Globus pallidus (tissue), 1 donor: ENCODE data around the gene MYO1D.

Experiments
- DNase-seq: peaks from one replicate; pipeline ENCODE4 v3.0.0-alpha.2; 2015; ENCODE audit warnings: low spot score

Gene MYO1D

DNA sequence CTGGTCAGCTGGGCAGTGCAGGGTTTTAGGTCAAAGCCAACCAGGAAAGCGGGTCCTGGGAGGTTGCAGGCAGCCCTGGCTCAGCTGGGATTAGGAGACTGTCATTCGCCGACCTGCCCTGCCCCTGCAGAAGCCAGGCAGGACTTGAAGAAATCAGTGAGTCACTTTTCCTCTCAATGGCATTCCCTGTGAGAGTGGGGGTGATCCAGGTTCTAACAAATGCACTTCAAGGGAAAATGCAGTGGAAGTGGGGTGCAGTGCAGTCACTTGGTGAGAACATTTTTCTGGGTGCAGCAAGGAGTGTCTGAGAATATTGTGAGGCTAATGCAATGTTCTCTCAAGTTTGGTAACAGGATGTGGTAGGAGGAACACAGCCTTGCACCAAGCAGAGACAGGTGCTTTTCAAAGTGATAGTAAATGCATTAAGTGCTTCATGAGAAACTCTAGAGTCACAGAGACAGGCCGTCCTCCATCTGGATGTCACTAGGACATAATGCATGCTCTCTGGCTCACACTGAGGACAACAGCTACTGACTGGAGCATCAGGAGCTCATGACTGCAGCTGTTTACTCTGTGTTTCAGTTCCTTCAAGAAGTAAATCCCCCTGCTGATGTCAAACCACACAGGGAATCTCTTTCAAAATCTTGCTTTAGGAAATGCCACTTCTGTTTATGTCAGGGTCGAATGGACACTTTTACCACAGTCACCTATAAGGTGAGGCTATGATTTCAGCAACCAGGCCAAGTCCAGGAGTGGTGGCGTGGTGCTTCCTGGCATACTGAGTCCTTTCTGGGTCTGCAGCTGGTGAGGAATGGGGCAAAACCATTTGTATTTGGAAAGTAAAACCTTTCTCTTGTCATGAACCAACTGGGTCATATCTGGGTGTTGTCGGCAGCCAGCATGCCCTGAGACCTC is 373.4 kb downstream of the MYO1D start:
- DNase-seq = no peak

DNA sequence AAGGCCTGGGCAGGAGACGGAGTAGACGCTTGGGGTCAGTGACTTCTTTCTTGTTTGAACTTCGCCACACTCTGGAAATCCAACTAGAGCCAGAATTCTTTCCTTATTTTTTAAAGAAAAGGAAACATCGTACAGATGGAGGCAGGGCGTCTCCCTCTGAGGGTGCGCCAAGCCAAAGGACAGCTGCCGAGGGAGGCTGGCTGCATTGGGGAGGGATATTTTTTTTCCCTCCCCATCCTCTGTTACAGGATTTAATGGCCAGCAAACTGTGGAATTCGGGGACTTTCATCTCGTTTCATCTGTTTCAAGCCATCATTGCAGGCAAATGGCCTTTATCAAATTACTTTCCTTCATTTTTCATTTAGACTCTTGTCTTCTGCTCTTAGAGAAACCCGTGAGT is 374.2 kb downstream of the MYO1D start:
- no peak for DNase-seq

DNA sequence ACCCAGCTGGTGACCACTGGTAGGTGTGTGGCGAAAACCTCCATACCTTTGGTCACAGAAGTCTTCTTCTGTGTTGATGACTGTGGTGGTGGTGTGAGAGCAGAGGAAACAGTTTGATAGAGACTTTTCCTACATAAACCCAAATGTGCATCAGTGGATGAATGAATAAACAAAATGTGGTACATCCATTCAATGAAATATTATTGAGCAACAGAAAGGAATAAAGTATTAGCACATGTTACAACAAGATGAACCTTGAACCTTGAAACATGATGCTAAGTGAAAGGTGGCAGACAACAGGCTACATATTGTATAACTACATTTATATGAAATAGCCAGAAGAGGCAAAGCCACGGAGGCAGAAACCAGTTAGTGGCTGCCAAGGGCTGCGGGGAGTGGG is 374.9 kb downstream of the MYO1D start:
- DNase-seq = no peak

DNA sequence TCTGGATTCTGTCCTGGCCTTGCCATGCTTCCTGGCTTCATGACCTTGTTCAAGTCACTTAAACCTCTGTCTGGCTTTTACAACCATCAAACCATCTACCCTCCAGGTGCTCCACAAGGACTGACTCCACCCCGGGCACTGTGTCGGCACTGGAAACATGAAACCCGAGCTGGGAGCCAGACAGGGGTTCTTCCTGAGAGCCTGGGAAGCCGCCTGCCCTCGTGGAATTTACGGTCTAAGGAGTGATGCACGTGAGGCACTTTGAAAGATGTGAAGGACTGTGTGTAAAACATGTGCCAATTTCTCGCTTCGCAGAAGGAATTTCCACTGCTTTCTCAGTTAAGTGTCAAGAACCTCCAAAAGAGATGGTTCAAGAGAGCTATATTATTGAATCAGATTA is 378.5 kb downstream of the MYO1D start:
- no peak for DNase-seq

DNA sequence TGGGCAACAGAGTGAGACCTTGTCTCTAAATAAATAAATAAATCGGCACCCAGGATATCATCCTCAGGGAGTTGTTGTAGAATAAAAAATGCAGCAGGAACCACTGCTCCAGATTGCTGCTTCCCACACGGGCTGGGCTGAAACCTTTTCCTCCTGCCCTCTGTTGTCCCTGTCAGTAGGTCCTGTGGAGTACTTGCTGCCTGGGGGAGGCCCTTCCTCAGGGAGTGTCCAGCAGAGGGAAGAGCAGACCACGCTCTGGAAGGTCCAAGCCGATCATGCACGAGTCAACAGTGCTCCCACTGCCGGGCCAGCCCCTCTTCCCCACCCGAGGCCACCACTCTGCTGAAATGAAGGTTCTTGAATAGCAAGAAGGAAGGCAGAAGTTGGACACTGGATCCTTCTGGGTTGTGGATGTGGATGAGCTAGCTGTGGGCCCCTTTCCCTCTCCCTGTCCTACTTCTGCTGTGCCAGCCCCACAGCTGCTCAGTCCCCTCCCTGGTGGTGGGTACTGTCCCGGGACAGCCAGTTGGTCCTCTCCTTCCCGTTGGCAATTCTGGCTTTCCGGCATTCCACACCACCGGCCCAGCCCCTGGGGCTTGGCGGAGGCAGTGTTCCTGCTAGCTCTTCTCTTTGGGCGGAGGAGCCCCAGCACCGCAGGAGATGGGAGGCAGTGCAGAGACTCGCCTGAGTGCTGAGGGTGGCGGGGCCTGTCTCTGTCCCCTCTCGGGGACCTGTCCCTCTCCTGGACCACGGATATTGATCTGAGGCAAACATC is 379.3 kb downstream of the MYO1D start:
- DNase-seq = no peak

DNA sequence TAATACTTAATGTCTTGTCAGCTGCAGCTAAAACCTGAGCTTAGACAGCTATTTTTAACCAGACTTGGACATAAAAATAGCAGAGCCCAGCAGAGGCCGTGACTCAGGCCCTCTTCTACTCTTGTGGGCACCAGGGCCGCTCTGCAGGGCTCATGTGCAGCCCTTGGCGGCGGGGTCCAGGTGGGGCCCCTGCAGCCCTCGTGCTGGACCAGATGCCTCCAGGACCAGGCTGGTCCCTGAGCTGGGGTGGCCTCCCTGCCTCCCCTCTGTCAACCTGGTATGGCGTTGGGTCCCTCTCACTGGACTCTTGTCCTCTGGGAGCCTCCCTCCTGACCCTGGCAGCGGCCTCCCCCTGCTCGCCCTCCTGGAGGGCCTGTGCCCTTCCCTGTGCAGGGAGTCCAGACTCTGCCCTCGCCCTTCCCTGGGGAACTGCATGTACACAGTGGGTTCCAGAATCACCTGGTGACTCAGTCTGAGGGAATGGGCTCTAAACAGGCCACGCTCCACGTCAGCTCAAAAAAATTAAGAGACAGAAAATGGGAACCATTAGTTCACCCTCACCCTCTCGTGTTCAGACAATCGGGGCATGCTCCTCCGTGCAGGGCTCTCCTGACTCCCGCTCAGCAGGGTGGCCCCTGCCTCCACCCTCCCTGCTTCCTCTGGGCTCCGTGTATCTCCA is 380.4 kb downstream of the MYO1D start:
- DNase-seq = no peak

DNA sequence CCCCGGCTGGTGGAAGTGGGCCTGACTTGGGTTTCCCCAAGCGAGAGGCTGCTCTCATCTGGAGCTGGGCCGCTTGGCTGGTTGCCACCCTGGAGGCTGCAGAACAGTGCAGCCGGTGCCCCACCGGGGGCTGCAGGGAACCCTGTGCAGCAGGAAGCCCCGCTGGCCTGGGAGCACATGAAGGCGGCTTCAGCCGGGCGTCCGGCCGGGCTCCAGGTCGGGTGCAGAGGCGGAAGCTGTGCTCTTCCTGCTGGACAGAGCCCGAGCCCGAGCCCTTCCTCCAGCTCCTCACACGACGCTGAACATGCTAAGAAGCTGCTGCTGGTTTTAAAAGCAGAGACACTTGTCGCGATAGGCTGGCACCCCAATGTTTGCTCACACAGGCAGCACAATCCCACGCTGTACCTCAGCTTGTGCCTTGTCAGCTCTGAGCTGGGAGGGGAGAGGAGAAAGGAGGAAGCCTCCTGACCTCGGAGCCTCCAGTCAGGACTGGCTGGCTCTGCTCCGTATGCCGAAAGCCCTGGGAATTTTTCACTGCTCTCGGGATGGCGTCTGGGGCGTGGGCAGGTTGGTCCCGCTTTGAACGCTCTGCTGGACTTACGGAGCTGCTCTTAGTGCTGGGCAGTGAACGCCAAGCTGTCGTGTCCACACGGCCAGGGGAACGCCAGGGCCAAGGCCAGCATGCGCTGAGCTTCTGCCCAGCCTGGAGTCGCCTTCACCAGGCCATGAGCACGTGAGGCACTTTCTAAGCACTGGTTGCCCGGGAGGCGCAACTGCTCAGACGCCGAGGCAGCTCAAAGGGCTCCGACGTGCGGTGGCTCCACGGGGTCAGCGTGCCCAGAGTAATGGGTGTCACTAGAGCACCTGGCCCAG is 381.3 kb downstream of the MYO1D start:
- no peak for DNase-seq

DNA sequence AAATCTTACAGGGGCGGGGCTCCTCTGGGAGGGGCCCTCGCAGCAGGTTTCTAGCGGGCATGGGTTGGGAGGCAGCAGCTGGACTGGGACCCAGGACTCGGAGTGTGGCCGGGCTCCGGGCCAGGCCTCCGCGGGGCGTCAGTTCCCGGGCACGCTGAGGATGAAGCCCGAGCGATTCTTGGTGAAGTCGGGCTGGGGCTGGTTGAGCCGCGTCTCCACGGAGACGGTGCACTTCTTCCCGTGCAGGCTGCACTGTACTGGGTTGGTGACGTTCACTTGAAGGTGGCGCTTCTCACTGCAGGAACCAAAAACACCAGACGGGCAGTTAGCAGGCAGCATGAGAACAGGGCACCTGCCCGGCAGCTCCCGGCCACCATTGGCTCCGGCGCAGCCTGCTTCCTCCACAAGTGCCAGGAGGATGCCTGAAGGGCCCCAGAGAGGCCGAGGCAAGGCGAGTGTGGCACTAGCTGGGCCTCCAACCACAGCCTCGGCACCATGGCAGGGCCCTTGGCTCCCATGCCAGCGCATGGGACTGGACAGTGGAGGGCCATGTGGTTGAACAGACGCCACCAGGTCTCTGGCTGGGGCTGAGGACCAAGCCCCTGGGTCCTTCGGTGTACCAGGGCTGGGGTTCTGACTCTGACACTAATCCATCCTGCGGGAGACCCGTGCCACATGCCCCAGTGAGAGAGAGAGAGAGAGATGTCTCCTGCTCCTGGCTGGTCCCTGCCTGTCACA is 382.1 kb downstream of the MYO1D start:
- DNase-seq = no peak

DNA sequence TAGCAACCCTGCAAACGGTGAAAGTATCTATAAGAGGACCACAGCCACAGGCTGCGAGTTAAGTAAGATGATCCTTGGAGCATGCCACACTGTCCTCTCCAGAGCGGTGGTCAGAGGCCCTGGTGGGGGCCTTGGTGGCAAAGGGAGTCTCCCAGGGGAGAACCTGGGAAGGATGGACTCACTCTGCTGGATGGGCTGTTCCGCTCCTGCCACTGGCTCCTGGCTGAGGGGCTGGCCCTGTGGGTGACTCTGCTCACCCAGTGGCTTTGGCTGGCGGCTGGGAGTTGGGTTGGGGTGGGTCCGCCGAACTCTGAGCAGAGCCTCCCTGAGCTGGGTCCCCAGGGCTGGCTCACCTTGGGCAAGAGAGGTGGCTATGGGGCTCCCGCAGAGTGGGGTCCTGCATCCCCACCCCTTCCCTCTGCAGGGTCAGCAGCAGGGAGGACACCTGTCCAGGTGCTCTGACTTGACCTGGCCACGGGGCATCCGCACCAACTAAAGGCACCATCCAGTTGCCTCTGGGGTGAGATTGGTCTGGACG is 382.9 kb downstream of the MYO1D start:
- DNase-seq = no peak

DNA sequence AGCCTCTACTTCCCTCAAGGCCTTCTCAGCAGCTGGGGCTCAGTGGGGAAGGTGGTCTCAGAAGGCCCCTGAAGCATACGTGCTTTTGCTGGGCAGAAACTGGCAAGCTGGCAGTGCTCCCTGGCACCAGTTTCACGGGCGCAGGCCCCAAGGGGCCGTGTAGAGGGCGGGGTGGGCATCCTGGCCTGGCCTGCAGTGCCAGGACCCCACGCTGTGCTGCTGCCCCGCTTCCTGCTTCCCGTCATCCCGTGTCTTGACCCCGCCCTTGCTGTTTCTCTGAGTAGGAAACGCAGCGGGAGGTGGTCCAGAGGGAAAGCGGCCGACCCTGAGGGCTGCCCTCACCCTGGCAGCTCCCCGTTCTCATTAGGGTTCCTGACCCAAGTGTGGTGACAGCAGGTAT is 383.4 kb downstream of the MYO1D start:
- DNase-seq = no peak

DNA sequence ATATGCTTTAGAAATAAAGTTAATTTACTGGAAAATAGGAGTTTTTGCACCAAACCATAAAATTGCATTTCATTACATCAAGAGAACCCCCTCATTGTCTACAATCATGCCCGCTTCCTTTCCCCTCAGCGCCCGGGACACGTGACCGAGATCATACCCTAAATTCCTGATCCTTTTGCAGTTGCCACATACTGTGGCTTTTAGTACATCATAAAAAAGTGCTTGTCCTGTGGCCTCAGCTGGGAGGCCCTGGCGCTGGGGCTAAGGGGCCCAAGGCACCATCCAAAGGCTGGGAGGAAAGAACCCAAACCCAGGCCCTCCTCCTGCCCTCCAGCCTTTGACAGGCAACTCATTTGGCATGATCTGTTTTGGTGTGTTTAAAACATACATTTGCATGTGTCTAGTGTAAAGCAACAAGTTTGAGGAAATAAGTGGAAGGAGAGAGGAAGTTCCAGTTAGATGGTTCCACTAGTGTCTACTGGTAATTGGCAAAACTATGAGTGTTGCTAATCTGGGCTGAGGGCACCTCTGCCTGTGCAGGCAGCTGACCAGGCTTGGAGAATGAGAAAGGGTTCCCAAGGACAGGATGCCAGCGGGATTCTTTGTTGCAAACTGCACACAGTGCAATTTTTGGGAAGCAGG is 384.2 kb downstream of the MYO1D start:
- DNase-seq = no peak

DNA sequence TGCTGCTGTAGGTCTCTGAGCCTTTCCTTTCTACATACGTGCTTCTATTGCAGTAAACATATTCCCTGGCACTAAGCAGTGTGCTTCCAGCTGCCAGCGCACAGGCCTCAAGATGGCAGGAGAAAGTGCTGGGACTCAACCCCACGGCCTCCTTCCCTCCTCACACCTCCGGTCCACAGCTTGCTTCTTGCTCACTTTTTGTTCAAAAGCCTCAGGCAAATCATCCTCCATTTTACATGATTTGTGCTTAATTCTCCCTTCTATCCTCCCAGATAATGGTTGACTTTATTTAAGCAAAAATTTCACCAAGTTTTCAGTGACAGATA is 384.7 kb downstream of the MYO1D start:
- DNase-seq = no peak

DNA sequence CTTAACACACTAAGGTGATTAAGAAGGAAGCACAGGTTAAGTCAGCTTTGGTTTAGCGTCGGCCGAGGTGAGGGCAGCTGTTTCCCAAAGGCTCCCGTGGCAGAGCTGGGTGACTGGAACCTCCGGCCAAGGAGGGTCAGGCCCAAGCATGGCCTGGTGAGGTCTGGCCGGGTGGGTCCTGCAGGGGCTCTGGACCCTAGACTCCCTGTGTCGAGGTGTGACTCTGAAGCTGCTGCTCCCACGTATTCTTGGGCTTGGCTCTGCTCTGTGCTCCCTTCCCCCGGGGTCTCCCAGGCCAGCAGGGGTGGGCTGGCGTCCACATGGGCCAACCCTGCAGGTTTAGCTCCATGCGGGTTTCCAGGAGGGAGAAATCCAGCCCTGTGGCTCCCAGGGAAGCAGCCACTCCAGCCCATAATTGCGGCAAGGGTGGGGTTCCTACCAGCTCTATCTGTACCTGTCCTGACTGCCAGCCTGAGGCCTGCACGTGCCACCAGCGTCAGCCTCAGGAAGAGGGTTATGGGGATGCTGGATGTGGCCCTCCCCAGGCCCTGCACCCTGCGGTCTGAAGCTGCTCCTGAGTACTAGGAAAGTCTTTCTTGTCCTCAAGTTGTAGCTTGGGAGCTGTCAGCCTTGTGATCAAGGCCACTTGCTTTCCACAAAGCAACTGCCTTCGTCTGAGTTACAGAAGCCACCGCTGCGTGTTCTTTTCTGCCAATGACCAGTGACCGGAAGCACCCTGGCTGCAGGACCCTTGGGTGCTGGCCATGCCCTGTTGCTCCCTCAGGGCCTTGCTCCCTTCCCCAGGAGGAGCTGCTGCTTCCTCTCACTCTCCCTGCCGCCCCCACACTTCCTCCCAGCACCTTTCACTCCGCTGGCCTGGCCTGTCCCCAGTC is 385.3 kb downstream of the MYO1D start:
- no peak for DNase-seq

DNA sequence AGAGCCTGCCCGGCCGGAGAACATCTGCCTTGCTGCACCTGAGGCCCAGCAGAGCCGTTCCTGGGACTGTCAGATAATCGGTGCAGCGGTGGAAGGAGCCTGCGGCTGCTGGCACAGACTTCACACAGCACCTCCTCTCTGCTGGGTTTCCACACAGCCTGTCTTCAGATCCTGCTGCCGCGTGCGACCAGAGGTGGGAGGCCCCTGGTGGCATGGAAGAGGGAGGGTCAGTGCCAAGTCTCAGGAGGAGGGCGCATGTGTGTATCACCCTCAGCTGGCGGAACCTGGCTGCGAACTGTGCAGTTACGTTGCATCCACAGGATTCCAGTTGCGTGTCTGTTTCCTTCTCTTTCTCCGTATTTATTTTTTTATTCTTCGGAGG is 386.8 kb downstream of the MYO1D start:
- no peak for DNase-seq

DNA sequence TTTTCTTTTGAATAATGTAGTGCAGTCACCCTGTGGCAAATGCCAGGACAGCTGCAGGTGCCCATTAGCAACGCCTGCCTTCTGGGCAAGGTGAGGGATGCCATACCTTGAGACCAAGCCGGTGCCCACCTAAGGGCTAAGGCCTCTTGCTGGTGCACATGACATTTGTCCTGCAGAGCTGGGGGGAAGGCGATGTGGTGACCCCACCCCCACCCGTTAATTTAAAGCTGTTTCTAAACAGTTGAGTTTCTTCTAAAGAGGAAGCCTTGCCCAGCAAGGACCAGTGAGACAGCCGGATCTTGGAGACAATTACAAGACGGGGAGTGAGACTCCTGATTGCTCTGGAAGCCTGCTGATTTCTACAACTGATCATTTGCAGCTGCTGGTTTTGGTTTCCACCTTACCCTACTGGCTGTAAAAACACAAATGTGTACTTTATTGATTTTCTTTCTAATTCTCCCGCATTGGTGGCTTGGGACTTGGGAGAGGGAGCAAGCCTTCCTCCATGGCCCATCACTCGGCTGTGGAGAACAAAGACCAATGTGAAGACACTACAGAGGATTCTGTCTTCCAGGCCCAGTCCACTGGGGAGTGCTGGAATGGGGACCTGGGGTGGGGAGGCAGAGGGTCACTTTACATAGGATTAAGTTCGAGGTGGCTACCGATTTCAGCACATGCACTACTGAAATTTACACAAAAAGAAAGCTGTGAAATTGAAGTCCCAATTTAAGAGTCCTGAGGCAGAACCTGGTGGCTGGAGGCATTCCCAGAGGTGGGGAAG is 387.4 kb downstream of the MYO1D start:
- no peak for DNase-seq

DNA sequence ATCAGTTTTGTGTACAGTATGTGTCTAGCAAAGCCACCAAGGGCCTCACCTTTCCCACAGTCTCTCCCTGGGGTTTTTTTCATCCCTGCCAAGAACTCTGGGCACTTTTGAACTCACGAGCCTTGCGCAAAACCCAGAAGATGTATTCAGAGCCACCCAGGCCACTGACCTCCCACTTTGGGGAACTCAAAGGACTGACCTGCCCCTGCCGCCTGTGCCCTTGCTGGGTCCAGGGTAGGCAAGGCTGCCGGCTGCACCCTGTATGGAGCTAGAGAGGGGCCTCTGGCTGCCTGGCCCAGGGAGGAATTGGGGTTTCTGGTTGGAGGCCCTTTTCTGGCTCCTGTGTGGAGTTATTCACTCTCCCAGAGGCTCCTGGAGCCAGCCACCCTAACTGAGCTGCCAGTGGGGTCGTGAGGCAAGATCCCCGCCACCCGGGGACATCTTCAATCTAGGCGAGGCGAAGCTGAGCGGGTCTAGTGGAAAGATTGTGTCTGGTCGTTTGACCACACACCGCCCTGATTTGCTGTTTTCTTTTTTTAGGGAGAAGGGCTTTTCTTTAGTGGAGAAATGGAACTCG is 388.2 kb downstream of the MYO1D start:
- DNase-seq = no peak

DNA sequence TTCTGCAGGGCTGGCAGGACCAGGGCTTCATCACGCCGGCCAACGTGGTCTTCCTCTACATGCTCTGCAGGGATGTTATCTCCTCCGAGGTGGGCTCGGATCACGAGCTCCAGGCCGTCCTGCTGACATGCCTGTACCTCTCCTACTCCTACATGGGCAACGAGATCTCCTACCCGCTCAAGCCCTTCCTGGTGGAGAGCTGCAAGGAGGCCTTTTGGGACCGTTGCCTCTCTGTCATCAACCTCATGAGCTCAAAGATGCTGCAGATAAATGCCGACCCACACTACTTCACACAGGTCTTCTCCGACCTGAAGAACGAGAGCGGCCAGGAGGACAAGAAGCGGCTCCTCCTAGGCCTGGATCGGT is 388.8 kb downstream of the MYO1D start:
- no peak for DNase-seq

DNA sequence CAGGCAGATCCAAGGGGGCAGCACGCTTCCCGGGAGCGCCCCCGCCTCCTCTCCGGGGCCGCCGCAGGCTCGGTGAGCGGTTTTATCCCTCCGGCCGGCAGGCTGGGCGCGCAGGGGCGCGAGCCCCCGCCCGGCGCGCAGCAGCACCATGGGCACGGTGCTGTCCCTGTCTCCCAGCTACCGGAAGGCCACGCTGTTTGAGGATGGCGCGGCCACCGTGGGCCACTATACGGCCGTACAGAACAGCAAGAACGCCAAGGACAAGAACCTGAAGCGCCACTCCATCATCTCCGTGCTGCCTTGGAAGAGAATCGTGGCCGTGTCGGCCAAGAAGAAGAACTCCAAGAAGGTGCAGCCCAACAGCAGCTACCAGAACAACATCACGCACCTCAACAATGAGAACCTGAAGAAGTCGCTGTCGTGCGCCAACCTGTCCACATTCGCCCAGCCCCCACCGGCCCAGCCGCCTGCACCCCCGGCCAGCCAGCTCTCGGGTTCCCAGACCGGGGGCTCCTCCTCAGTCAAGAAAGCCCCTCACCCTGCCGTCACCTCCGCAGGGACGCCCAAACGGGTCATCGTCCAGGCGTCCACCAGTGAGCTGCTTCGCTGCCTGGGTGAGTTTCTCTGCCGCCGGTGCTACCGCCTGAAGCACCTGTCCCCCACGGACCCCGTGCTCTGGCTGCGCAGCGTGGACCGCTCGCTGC is 389.3 kb downstream of the MYO1D start:
- no peak for DNase-seq
